Stimulated activated CD8-positive, alpha-beta memory T cell treated with anti-CD3 and anti-CD28 coated beads, Interleukin-12 subunit alpha, Interleukin-12 subunit beta, amount 100 ng/mL, for 24 hours (primary cell): Measurements from ENCODE around the gene NUTM2G.
"Not testable (repeated sequence)": the region's sequence is repeated elsewhere in the genome, so short reads cannot be mapped to it uniquely, and the experiment has no call there.

Source experiments
- DNase-seq: peaks from one replicate; pipeline ENCODE4 v3.0.0-alpha.2; 2020; ENCODE audit errors: extremely low read depth

NUTM2G gene, protein sequence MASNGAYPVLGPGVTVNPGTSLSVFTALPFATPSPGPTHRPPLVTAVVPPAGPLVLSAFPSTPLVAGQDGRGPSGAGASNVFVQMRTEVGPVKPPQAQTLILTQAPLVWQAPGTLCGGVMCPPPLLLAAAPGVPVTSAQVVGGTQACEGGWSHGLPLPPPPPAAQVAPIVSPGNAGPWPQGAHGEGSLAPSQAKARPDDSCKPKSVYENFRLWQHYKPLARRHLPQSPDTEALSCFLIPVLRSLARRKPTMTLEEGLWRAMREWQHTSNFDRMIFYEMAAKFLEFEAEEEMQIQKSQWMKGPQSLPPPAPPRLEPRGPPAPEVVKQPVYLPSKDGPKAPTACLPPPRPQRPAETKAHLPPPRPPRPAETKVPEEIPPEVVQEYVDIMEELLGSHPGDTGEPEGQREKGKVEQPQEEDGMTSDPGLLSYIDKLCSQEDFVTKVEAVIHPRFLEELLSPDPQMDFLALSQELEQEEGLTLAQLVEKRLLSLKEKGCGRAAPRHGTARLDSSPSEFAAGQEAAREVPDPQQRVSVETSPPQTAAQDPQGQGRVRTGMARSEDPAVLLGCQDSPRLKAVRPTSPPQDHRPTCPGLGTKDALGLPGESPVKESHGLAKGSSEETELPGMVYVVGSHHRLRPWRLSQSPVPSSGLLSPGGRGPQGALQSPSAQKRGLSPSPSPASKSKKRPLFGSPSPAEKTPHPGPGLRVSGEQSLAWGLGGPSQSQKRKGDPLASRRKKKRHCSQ

DNA sequence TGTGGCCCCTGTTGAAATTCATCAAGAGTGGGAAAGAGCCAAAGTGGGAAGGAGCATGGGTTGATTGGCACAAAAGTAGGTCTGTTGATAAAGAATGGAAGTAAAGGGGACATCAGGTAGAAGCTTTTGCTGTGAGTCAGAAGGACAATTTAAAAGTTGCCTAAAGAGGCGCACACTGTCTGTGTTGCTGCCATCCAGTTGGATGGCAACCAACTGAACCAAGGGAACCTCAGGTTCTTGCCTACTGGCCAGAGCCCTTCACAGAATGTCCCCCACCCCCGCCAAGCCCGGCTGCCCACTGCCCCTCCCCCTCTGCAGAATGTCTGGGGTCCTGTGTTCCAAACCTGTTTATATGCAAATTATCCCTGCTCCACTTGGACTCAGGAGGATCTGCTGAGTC is at the start of gene NUTM2G:
TSS of gene NUTM2G (plus strand) at position 301 of the 400 bp plus-strand sequence. CDS start 182 bp downstream, outside the sequence.
- DNase-seq: not testable (repeated sequence)

DNA sequence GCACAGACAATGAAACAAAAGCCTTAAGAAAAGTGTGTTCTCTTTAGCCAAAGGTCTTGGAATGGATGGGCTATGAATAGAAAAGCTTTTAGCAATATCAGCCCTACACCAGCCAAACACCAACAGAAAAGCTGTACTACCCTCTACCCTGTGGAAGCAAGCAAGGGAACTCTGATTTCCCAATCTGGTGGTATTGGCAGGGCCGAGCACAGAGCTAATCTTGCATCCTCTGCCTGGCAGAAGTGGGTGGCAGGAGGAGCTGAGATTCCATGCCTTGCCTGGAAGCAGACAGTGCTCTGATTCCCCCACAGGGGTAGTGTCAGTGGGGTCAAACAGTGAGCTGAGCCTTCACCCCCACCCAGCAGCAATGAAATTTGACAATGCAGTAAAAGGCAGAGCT is 44.7 kb upstream of the NUTM2G start:
- DNase-seq: no peak

DNA sequence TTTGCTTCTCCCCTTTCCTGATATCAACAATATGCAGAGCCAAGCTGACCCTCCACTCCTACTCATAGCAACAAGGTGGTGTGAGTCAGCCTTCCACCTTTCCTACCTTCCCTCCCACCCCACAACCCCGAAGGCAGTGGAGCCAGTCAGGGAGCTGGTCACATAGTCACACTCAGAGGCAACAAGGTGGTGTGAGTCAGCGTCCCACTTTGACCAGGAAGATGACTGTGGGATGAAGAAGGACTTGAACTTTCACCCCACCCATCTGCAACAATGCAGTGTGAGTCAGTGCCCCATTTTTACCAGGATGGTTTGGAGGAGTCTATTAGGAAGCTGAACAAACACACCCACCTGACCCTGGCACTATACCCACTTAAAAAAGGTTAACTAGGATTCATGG is 44.2 kb upstream of the NUTM2G start:
- DNase-seq: no peak

DNA sequence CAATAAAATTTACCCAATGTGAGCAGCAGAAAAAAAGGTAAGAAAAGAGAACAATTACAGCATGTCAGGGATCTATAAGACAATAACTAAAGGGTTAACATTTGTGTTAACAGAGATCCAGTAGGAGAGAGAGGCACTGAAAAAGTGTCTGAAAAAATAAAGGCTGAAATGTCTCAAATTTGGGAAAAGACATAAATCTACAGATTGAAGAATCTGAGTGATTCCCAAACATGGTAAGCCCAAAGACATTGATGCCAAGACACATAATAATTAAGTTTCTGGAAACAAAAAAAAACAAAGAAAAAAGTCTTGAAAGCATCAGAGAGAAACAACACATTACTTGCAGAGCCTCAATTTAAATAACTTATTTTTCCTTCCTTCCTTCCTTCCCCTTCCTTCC is 43.2 kb upstream of the NUTM2G start:
- DNase-seq: no peak

DNA sequence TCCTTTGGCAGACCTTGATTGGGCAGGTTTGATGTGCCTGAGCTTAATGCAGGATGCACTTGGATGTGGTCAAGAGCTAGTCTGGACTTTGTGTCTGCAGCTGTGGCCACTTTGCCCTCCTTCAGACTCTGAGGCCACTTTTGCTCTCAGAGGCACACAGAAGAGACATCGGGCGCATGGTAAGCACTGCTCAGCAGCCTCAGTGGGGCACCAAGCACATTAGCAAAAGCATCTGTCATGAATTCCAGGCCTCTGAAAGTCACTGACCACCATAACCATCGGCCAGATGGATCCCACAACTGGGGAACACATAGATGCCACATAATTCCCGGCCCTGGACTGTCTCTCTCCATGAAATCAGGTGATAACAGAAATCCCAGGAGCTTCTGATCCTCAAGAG is 40.1 kb upstream of the NUTM2G start:
- no peak for DNase-seq

DNA sequence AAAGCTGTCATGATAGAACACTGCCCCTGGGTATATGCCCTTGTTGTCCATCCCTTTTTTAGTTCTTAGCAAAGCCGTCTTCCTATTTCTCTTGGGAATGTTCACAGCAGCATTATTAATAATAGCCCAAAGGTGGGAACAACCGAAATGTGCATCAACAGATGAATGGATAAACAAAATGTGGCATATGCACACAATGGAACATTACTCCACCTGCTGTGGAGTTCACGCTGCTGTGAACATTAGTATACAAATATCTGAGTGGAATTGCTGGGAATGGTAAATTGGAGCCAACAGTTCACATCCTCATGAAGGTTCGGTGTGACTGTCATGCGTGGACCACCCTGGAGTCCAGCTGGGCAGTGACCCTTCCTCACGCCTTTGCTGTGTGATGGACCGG is 36.5 kb upstream of the NUTM2G start:
- DNase-seq: no peak

DNA sequence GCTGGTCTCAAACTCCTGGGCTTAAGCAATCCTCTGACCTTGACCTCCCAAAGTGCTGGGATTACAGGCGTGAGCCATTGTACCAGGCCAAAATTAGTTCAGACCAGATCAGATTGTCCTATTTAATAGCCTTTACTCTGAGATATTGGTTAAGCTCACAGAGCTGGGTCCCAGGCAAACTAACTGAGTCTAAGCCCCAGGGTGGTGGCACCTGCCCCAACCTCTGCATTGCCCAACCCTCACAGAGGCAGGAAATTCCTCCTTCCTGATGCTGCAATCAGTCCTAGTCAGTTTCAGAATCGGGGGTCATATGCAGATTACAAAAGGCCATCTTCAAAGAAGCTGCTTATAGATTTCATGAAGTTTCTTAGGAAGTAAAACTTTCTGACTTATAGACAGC is 28.6 kb upstream of the NUTM2G start:
- not testable (repeated sequence) for DNase-seq

DNA sequence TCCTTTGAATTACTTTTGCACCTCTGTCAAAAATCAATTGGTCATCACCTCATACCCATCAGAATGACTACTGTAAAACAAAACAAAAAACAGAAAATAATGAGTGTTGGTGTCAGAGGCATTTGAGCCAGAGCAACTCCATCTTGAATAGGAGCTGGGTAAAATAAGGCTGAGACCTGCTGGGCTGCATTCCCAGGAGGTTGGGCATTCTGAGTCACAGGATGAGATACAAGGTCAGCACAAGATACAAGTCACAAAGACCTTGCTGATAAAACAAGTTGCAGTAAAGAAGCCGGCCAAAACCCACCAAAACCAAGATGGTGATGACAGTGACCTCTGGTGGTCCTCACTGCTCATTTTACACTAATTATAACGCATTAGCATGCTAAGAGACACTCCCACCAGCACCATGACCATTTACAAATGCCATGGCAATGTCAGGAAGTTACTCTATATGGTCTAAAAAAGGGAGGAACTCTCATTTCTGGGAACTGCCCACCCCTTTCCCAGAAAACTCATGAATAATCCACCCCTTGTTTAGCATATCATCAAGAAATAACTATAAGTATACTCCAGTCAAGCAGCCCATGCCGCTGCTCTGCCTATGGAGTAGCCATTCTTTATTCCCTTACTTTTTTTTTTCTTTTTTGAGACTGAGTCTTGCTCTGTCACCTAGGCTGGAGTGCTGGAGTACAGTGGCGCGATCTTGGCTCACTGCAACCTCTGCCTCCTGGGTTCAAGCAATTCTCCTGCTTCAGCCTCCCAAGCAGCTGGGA is 23.5 kb upstream of the NUTM2G start:
- not testable (repeated sequence) for DNase-seq

DNA sequence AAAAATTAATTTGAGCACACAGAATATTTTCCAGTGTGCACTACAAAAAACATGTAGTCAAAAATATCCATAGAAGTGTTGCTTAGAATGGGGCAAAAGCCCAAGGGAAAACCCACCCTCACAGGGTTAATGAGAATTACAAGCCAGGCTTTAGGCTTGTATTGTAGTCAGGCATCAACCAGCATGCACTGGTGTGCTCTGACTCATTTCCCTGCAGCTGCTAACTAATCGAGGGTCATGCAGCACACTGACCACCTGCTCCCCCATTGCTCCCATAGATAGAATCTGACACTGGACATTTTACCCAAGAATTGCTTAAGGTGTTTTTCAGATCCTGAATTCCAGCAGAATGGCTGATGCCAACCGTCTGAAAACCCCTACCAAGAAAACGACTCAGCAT is 20.2 kb upstream of the NUTM2G start:
- not testable (repeated sequence) for DNase-seq

DNA sequence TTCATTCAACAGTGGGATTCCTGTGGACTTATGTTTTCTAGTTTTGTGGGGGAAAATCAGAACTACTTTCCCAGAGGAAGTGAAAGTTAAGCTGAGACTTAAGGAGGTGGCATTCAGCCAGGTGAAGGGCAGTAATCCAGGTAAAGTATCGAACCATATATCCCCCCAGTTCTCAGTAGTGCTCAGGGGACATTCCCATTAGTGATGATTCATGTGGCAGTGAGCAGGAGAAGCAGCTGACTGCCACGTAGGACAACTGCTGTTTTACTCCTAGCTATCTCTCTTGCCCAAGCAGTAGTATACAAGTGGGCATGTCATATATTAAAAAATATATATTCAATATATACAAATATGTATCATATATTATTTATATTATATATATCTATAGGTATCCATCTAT is 13.1 kb upstream of the NUTM2G start:
- DNase-seq: not testable (repeated sequence)

DNA sequence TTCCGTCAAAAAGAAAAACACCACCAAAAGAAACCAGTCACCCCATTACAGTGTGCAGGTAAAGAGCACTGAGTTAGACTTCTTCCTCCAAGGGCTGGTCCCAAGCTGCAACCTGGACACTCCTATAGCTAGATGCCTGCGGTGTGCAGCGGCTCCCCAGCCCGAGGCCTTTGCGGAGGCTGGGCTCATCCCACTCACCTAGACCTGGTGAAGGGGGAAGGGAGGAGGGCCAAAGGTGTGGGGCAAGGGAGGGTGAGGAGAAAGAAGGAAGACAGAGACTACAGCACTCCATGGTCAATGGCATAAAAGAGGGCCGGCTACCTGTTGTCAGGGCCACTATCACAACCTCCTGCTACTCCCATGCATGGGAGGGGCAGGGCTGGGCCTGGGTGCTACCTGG is 12.1 kb upstream of the NUTM2G start:
- DNase-seq: not testable (repeated sequence)

DNA sequence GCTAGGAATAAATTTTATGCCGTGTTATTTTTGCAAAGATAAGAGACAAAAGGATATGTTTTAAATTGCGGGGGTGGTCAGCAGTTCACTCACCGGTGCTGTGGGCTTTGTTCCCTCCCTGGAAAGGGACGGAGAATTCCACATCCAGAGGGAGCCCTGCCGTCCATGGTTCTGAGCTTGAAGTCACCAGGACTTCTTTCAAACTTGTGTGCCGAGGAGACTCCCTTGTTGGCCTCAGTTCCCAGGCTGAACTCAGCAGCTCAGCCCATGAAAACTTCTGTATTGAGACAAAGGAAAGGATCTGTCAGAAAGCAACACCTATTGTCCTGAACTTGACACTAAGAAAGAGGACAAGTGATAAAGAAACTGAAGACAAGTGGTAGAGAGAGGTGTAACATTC is 10.1 kb upstream of the NUTM2G start:
- DNase-seq: not testable (repeated sequence)

DNA sequence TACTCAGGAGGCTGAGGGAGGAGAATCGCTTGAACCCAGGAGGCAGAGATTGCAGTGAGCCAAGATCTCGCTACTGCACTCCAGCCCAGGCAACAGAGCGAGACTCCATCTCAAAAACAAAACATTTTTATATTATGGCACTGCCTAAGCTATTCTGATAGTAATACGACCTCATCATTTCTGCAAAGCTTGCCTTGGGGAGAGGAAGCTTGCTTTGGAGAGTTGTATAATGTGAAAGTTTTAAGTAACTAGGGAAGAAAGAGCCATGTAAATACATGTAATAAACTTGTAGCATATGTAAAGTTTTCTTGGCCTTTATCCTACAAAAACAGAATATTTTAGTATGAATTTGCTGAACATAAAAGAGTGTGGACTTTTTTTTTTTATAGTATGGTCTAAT is 7.8 kb upstream of the NUTM2G start:
- DNase-seq: not testable (repeated sequence)

DNA sequence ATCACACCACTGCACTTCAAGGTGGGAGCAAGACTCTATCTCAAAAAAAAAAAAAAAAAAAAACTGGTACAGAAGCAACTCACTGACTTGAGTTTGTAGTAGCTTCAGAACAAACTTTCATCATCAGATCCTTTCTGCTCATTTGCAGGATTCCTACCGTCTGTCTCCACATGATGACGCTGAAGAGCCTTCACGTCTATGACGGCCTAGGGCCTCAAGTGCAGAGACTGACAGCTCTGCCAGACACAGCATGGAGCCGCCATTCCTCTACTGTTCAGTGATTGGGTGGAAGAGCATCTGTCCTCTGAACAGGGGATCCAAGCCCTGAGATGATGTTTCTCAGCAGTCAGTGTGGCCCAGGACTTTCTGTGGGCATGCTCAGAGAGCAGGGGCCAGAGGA is 3.1 kb upstream of the NUTM2G start:
- not testable (repeated sequence) for DNase-seq

DNA sequence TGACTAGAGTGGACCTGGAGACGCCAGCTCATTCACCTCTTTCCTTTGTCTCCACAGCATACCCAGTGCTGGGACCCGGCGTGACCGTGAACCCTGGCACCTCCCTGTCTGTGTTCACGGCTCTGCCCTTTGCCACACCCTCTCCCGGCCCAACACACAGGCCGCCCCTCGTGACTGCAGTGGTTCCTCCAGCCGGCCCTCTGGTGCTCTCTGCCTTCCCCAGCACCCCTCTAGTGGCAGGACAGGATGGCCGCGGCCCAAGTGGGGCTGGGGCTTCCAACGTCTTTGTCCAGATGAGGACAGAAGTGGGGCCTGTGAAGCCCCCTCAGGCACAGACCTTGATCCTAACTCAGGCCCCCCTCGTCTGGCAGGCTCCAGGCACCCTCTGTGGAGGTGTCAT is 3.0 kb downstream of the NUTM2G start:
- DNase-seq: not testable (repeated sequence)

DNA sequence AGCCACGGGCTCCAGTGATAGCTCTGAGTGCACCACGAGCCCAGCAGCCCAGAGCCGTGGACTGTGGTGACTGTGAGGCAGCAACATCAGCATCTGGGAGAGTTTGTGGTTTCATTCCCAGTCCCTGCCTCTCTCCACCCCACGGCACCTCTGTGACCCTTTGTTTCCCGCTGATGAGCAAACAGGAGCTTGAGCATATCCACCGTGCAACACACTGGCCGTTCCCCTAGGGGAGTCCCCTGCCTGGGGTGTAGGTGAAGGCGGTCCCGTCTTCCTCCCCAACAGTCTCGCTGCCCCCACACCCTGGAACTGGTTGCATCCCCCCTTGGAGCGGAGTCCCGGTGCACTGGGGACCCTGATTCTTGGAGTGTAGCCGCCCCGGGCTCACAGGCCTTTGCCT is 5.5 kb downstream of the NUTM2G start:
- DNase-seq: not testable (repeated sequence)

DNA sequence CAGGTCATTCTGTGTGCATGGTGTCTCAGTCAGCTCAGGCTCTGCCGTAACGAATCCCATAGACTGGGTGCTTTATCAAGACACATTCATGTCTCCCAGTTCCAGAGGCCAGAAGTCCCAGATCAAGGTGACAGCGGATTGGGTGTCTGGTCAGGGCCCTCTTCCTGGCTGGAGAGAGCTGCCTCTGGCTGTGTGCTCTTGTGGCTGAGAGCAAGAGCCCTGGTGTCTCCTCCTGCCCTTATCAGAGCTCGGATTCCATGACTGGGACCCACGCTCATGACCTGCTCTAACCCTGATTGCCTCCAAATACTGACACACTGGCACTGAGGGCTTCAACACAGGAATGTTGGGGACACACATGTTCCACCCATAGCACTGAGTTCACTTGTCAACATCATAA is 6.1 kb downstream of the NUTM2G start:
- DNase-seq: not testable (repeated sequence)

DNA sequence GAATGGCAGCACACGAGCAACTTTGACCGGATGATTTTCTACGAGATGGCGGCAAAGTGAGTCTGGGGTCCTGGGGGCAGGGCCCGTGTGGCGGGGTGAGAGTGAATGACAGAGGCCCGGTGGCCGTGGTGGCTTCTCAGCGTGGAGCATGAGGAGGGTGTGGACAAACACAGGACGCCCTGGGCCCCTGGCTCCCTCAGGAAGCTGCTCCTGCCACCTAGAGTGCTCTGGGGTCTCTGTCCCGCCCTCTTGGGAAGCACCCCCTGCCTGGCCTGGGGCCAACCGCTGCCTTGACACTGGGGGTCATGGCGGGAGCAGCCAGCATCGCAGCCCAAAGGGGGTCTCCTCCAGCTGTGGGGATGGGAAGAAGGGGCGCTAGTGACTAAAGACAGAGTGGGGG is 6.8 kb downstream of the NUTM2G start:
- not testable (repeated sequence) for DNase-seq

DNA sequence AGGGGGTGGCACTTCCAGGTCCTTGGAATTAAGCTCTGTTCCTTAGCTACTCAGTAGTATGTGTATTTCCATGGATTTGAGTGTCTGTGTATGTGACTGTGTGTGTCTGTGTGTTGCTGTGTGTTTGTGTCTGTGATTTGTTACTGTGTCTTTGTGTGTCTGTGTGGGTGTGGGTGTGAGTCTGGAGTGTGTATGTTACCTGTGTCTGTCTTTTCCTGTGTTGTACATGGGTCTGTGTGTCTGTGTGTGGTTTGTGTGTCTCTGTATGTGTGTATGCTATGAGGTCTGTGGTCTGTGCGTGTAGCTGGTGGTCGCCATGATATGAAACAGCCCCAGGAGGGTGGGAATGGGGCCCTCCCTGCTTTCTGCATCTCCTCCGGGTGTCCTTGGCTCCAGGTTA is 8.8 kb downstream of the NUTM2G start:
- DNase-seq: not testable (repeated sequence)

DNA sequence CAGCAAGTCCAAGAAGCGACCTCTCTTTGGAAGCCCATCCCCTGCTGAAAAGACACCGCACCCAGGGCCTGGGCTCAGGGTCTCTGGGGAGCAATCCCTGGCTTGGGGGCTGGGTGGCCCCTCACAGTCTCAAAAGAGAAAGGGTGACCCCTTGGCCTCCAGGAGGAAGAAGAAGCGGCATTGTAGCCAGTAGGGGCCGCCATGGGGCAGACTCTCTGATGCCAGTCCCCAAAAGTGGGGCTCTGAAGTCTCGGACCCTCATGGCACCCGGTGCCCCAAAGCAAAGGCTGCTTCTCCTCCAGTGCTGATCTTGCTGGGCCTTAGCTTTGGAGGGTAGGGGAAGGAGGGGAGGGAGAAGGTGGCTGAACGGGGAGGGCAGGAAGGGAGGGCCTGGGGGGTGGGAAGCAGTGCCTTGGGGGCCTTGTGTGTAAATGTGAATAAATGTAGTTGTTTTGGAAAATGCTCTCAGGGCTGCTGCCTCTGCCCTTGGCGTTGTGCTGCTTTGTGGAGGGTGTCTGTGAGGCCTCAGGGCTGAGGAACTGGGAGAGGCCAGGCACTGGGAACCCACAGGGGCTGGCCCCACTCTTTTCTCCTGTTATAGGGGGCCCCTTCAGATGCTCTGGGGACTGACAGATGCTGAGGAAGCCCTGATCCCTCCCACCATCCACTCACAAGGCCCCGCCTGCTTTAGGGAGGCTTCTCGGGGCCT is 10.5 kb downstream of the NUTM2G start:
- DNase-seq: not testable (repeated sequence)

DNA sequence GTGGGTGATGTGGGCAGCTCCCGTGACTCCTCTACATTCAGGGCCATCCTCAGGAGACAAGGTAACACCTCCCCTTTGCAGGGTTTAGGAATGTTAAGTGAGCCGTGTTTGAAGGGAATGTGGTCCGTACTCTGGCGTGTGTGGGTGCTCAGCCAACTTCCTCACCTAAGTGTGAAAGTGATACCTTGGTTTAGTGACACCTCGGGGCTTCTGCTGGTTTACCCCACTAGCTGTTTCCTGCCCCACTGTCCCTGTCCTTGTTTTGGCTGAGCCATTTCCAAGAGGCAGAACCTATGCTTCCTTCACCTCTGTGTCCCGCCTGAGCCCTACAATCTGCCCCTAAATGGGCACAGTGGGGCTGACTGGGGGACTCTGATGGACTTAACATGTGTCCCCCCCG is 12.3 kb downstream of the NUTM2G start:
- DNase-seq: not testable (repeated sequence)

DNA sequence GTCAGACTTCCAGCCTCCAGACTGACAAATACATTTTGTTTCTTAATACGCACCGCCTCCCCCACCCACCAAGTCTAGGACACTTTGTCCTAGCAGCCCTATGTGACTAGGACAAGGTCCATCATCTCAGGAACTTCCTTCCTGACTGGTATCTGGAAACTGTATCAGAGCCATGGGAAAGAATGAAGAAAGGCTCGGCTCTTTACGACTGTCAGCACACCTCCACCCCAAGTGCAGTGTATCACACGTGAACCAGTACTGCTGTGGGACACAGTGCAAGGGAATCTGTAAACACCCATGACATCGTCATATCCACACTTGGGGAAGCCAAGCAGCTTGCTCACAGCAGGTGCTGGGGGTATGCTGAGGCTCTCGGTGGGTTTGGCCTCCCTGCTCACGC is 13.0 kb downstream of the NUTM2G start:
- not testable (repeated sequence) for DNase-seq
